MCF 10A (cell line): Measurements from ENCODE around the gene NAALADL2. TPM values are rescaled to one million over a fixed set of nuclear protein-coding genes. Genes with fewer than 3 reads are reported as not detected.

Source experiments
- BruUV-seq: library from RNA; stranded (reverse); fragments of 400-500 nt; replicated peaks from 2 replicates; lab custom pipeline; 2021; lab: Mats Ljungman, UMichigan
- CTCF ChIA-PET: fragments of 300-600 bp; sonication (Branson Sonifier 250); formaldehyde crosslinking; extraction: SDS; loops from one replicate; lab custom pipeline; 2021; ENCODE audit warnings: antibody characterized with exemption, inconsistent platforms; lab: Yijun Ruan, JAX
- POLR2A ChIA-PET: fragments of 300-600, 350-650 bp; sonication (Branson Sonifier 250); formaldehyde crosslinking; extraction: SDS; loops from one replicate; lab custom pipeline; 2020; ENCODE audit warnings: antibody characterized with exemption, inconsistent platforms; lab: Yijun Ruan, JAX
- DNase-seq: peaks from one replicate; pipeline ENCODE4 v3.0.0-alpha.2; 2018; ENCODE audit not compliant: unreplicated experiment
- H3K27ac Mint-ChIP-seq: one replicate; pipeline ENCODE4 v1.8.0; 2022; ENCODE audit warnings: mild to moderate bottlenecking, low read depth, mixed read lengths; ENCODE audit not compliant: unreplicated experiment
- H3K27me3 Mint-ChIP-seq: one replicate; pipeline ENCODE4 v1.8.0; 2022; ENCODE audit warnings: mixed read lengths; ENCODE audit not compliant: insufficient read depth, unreplicated experiment
- H3K36me3 Mint-ChIP-seq: one replicate; pipeline ENCODE4 v1.8.0; 2022; ENCODE audit warnings: mild to moderate bottlenecking, moderate library complexity, mixed read lengths; ENCODE audit not compliant: insufficient read depth, unreplicated experiment
- H3K4me1 Mint-ChIP-seq: one replicate; pipeline ENCODE4 v1.8.0; 2022; ENCODE audit warnings: mixed read lengths; ENCODE audit not compliant: insufficient read depth, unreplicated experiment
- H3K4me3 Mint-ChIP-seq: one replicate; pipeline ENCODE4 v1.8.0; 2022; ENCODE audit warnings: mild to moderate bottlenecking, moderate library complexity, mixed read lengths; ENCODE audit not compliant: unreplicated experiment
- H3K9me3 Mint-ChIP-seq: one replicate; pipeline ENCODE4 v1.8.0; 2022; ENCODE audit warnings: mixed read lengths; ENCODE audit not compliant: unreplicated experiment
- CTCF ChIP-seq: fragments of 200-600 bp; IDR thresholded peaks from one replicate; pipeline ENCODE4 v1.8.0; 2022; ENCODE audit warnings: antibody characterized with exemption, mild to moderate bottlenecking; ENCODE audit not compliant: unreplicated experiment
- intact Hi-C: fragments of 100-400 bp; cut with micrococcal nuclease; formaldehyde crosslinking; loops from 2 replicates; pipeline ENCODE4 v1.14.1; 2022
- total RNA-seq: library from RNA; stranded (reverse); gene quantifications from 2 replicates; pipeline ENCODE4 v1.2.3, GENCODE V29; 2022

NAALADL2 gene
- total RNA-seq, 1 experiment from 2014 or later: 4.2 TPM

DNA sequence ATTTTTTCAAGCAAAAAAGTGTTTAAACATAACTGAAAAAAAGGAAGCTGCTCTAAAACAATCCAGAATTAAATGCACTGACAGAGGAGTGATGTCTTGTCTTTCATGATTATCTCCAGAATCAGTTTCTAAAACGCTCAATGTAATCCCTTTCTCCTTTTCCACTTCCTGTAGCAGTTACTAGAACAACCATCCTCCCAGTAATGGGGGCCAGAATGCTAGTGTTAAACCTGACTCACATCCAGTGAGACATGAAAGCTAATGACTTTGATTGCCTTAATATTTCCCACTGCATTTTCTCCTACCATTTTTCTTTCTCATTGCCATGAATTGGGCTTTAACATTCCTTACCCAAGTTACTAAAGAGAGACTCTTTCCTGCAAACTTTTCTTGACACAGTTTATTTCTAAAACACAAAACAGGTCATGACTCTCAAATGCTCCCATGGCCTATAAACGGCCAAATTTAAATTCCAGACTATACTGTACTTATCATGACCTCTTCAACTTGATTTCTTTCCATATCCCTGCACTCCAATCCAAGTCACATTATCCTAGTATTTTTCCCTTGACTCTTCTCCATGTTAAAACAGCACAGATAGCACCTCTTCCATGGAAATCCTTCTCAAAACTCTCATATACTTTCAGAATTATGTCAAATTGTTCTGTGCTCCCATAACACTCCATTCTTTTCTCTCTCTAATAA is 341.4 kb downstream of the NAALADL2 start:
- peaks cover 14% of the 10 kb centered on the region for H3K9me3 Mint-ChIP-seq
- no peaks in the 10 kb centered on the region for H3K36me3 Mint-ChIP-seq
- no peaks in the 10 kb centered on the region for H3K27me3 Mint-ChIP-seq
- no peak for TF ChIP-seq CTCF
- H3K4me1 Mint-ChIP-seq: no peaks in the 10 kb centered on the region
- no peak for DNase-seq
- H3K27ac Mint-ChIP-seq: no peak overlapping the region
- BruUV-seq: no TSS peak
- H3K4me3 Mint-ChIP-seq: no peak overlapping the region
- intact Hi-C loops: no loop called here
- CTCF ChIA-PET: interaction anchor here (0.6 to 0.7 kb wide), 2 partner anchors 39 to 420 kb away, joined by 3 to 4 read pairs; no protein-coding TSS in a partner anchor
- POLR2A ChIA-PET: interaction anchor here (0.7 kb wide), 1 partner anchor 104 kb away, joined by 3 read pairs; no protein-coding TSS in a partner anchor

- H3K27ac Mint-ChIP-seq: no peak overlapping the region
- no peak for DNase-seq
- CTCF ChIA-PET: interaction anchor here (0.6 to 0.8 kb wide), 2 partner anchors 18 to 91 kb away, joined by 3 to 4 read pairs; no protein-coding TSS in a partner anchor
These were observed 348.2 kb downstream of the NAALADL2 start for GRCh38 chr3:175207361-175207760.

GRCh38 chr3:175208326-175208725 is 349.2 kb downstream of the NAALADL2 start:
- no TSS peak for BruUV-seq

More at GRCh38 chr3:175207361-175207760, 348.2 kb downstream of the NAALADL2 start:
- peaks cover 6% of the 10 kb centered on the region for H3K4me1 Mint-ChIP-seq
- POLR2A ChIA-PET: no interaction called here
- peaks cover 20% of the 10 kb centered on the region for H3K9me3 Mint-ChIP-seq
- no peaks in the 10 kb centered on the region for H3K36me3 Mint-ChIP-seq
- H3K4me3 Mint-ChIP-seq: no peak overlapping the region
- no peak for TF ChIP-seq CTCF
- intact Hi-C loops: no loop called here
- BruUV-seq: no TSS peak
- H3K27me3 Mint-ChIP-seq: no peaks in the 10 kb centered on the region

More at GRCh38 chr3:175208326-175208725, 349.2 kb downstream of the NAALADL2 start:
- Mint-ChIP-seq H3K4me3 (no peak overlapping the region), H3K9me3 (peaks cover 20% of the 10 kb centered on the region), H3K36me3 (no peaks in the 10 kb centered on the region), H3K27ac (no peak overlapping the region), H3K27me3 (no peaks in the 10 kb centered on the region), H3K4me1 (peaks cover 15% of the 10 kb centered on the region)
- no peak for TF ChIP-seq CTCF
- intact Hi-C loops: no loop called here
- ChIA-PET CTCF (interaction anchor here (0.6 kb wide), 2 partner anchors 62 to 92 kb away, joined by 4 read pairs; no protein-coding TSS in a partner anchor), POLR2A (interaction anchor here (0.6 kb wide), 1 partner anchor 206 kb away, joined by 3 read pairs; no protein-coding TSS in a partner anchor)
- DNase-seq: peak; percentile 38
